ENCODE measurements around the gene PPEF1. TPM values are rescaled to one million over a fixed set of nuclear protein-coding genes. Genes with fewer than 3 reads are reported as not detected.

PPEF1 gene
- total and polyA plus RNA-seq, 9 of the 15 experiments (the other 6 are each of a cell fraction or from before 2014, with no cell fraction given): not detected

- peak; percentile 84 for TF ChIP-seq ZBTB40 (IDR thresholded peaks at IDR 0.05)
- TF ChIP-seq ZBTB40 (CRISPR knock-in tag; IDR thresholded peaks at IDR 0.05): no peak
- TF ChIP-seq HMGXB4 (CRISPR knock-in tag; IDR thresholded peaks at IDR 0.05): peak; percentile 88; the same call in 1 of the 2 replicates
- 0 out of 2 replicates have a peak, but pooled peaks have one; percentile 29 for TF ChIP-seq GABPB1 (CRISPR knock-in tag; IDR thresholded peaks at IDR 0.05)
- no peak for TF ChIP-seq MTF1 (CRISPR knock-in tag; IDR thresholded peaks at IDR 0.05; ENCODE audit: borderline replicate concordance)
- no peak for TF ChIP-seq DIDO1 (tag; IDR thresholded peaks at IDR 0.05; ENCODE audit: low read depth)
- TF ChIP-seq MLX (CRISPR knock-in tag; conservative IDR thresholded peaks at IDR 0.05): no peak
- TF ChIP-seq MAFG (tag; conservative IDR thresholded peaks at IDR 0.05): no peak
- TF ChIP-seq TCF7 (IDR thresholded peaks at IDR 0.05; ENCODE audit: borderline replicate concordance): no peak
- TF ChIP-seq ZNF224 (CRISPR knock-in tag; IDR thresholded peaks at IDR 0.05): no peak
- TF ChIP-seq NRF1 (conservative IDR thresholded peaks at IDR 0.05 in 1 of 2, IDR thresholded peaks at IDR 0.05 in 1 of 2): 0 out of 4 replicates have a peak, but pooled peaks of 1 of the 2 experiments have one; percentile 10
- TF ChIP-seq, protein P1, sequence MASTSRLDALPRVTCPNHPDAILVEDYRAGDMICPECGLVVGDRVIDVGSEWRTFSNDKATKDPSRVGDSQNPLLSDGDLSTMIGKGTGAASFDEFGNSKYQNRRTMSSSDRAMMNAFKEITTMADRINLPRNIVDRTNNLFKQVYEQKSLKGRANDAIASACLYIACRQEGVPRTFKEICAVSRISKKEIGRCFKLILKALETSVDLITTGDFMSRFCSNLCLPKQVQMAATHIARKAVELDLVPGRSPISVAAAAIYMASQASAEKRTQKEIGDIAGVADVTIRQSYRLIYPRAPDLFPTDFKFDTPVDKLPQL (IDR thresholded peaks at IDR 0.05; ENCODE audit: extremely low read depth, insufficient read length): no peak
- TF ChIP-seq EP400 (IDR thresholded peaks at IDR 0.05): no peak
- no peak for TF ChIP-seq JUNB (CRISPR knock-in tag; conservative IDR thresholded peaks at IDR 0.05)
- TF ChIP-seq DPF2 (IDR thresholded peaks at IDR 0.05): no peak
Observed at GRCh38 chrX:18674788-18675735, 32.4 kb upstream of the PPEF1 start (continued).
